ENCODE data around the gene CSN3.
"Not testable (repeated sequence)": the region's sequence is repeated elsewhere in the genome, so short reads cannot be mapped to it uniquely, and the experiment has no call there.

DNA sequence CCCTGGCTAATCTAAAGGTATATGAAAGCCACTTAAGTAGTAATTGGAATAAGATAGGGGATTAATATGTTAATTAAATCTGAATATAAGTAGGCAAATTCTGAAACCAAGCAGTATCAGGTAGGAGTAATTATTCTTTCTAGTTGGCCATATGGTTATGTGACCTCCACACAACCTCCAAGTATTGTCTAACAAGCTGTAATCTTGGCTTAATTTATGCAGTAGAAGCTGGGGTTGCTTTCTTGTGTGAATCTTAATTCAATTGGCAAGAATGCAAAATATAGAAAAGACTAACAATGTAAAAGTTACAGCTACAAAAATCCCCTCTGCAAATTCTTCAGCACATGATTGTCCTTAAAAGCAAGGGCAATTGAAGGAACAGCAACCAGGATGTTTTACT is 26.3 kb upstream of the CSN3 start:
- TF ChIP-seq, protein P1, sequence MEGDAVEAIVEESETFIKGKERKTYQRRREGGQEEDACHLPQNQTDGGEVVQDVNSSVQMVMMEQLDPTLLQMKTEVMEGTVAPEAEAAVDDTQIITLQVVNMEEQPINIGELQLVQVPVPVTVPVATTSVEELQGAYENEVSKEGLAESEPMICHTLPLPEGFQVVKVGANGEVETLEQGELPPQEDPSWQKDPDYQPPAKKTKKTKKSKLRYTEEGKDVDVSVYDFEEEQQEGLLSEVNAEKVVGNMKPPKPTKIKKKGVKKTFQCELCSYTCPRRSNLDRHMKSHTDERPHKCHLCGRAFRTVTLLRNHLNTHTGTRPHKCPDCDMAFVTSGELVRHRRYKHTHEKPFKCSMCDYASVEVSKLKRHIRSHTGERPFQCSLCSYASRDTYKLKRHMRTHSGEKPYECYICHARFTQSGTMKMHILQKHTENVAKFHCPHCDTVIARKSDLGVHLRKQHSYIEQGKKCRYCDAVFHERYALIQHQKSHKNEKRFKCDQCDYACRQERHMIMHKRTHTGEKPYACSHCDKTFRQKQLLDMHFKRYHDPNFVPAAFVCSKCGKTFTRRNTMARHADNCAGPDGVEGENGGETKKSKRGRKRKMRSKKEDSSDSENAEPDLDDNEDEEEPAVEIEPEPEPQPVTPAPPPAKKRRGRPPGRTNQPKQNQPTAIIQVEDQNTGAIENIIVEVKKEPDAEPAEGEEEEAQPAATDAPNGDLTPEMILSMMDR (IDR thresholded peaks at IDR 0.05): not testable (repeated sequence)
- not testable (repeated sequence) for TF ChIP-seq POLR2A (IDR thresholded peaks at IDR 0.05)
